ENCODE data around the gene ABCG4.
"Not testable (repeated sequence)": the region's sequence is repeated elsewhere in the genome, so short reads cannot be mapped to it uniquely, and the experiment has no call there.

ABCG4 gene

DNA sequence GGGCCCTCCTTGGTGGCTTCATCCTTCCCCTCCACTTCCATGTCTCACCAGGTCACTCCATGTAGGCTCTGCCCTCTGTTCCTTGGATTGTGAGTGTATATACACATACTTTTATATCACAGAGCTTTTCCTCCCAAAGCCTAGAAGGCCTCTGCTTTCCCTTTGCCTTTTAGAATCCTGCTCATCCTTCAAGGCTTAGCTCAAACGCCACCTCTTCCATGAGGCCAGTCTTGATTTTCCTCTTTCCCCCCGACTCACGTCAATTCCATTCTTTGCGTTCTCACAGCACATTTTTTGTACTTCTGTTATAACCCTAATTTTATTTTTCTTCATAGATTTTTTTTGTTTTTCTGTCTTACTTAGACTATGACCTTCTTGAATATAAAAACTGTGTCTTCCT lies 3.8 kb downstream of the ABCG4 start:
- DNase-seq (ENCODE audit: low read depth in 2 of 3, low spot score in 1 of 3), result no peak

DNA sequence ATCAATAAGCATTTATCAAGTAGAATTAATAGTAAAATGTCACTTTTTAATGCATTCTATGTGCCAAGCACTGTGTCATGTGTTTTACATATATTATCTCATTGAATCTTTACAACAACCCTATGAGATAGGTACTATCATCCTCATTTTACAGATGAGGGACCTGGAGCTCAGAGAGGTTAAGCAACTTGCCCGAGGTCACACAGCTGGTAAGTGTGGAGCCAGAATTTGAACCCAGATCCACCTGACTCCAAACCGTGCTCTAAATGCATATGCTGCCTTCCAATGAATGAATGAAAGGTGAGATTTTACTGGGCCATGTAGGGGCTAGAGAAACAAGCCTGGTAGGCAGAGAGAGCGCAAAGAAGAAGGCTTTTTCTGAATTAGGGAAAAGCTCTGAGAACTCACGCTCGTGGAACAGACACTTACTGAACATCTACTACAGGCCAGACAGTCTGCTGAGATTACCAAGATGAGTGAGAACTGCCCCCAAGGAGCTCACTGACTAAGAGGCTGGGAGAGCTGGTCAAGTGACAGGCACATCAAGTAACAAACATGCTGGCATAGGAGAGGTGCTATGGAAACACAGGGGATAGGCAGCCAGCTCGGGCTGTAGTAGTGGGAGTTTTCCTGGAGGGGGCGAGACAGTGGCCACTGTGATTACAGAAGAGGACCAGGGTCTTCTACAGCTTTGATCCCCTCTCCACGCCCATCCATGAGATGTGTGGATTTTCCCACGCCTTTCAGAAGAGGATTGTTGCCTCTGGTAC lies 4.4 kb downstream of the ABCG4 start:
- no peak for DNase-seq (ENCODE audit: low read depth in 2 of 3, low spot score in 1 of 3)

DNA sequence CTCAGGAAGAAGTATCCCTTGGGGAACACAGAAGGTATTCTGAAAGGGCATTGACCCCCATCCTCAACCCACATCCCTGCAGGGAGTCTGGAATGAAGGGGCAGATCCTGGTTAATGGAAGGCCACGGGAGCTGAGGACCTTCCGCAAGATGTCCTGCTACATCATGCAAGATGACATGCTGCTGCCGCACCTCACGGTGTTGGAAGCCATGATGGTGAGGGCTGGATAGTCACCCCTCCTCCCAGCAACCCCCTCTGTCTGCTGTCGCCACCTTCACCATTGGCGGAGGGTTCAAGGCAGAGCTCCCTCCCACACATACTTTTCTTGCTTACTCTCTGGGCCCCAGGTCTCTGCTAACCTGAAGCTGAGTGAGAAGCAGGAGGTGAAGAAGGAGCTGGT lies 5.3 kb downstream of the ABCG4 start:
- no peak for DNase-seq (ENCODE audit: low read depth in 2 of 3, low spot score in 1 of 3)

DNA sequence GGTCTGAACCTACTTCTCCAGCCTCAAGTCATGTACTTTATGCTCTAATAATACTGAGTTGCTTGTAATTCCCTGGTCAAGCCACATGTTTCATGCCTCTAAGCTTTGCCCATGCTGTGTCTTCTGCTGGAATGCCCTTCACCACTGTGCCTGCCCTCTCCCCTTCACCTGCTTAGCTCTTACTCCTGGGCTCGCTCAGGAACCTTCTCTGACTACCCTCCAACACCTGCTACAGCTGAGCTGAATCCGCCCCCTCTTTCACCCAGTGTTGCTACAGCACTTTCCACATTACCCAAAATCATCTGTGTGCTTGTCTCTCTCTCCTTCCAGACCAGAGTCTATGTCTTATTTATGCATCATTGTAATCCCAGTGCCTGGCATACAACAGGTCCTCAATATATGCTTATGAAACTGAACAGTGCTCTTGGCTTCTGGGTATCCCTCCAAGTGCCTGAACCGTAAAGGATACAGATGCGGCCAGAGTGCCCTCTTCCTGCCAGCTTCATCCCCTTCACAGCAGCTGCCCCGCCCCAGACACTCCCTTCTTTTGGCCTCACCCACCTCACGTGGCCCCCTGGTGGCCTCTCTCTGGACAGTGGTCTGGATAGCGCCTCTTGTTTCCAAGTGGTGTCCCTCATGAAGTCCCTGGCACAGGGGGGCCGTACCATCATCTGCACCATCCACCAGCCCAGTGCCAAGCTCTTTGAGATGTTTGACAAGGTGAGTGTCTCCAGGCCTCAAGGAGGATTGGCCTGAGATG lies 7.1 kb downstream of the ABCG4 start:
- DNase-seq (ENCODE audit: low read depth in 2 of 3, low spot score in 1 of 3), result no peak

DNA sequence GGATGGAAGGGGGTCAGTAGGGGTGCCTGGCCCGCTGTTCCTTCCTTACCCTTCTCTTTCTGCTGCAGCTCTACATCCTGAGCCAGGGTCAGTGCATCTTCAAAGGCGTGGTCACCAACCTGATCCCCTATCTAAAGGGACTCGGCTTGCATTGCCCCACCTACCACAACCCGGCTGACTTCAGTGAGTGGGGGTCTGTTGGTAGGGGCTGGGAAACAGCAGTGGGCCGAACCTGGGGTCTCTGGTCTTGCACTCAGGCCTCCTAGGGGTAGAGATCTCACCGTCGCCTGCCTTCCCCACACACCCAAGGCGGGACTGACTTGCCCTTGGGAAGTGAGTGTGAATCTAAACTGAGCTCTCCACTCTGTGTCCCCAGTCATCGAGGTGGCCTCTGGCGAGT lies 7.6 kb downstream of the ABCG4 start:
- no peak for DNase-seq (ENCODE audit: low read depth in 2 of 3, low spot score in 1 of 3)

DNA sequence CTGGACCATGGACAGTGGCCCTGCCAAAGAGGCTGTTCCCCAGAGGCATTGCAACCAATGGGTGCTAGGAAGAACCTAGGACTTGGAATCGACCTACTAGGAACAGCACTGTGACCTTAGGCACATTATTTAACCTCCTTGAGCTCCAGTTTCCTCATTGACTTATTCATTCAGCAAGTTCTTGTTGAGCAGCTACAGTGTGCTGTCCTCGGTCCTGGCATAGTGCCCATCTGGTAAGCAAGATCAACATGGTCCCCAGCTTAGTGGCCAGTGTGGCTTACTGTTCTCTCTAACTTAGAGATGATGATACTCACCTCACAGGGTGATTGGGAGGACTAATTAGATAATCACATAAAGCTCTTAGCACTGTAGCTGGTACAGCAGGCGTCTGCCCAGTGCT lies 8.2 kb downstream of the ABCG4 start:
- no peak for DNase-seq (ENCODE audit: low read depth in 2 of 3, low spot score in 1 of 3)

DNA sequence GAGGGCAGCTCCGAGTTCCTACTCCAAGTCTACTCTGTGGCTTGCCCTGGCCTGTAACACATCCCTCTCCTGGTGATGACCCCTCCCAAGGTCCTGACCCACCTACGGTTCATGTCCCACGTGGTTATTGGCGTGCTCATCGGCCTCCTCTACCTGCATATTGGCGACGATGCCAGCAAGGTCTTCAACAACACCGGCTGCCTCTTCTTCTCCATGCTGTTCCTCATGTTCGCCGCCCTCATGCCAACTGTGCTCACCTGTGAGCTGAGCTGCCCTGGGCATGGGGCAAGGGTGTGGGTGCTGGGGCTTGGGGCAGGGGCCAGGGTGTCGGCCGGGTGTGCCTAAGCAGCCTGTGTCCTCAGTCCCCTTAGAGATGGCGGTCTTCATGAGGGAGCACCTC lies 9.6 kb downstream of the ABCG4 start:
- no peak for DNase-seq (ENCODE audit: low read depth in 2 of 3, low spot score in 1 of 3)

DNA sequence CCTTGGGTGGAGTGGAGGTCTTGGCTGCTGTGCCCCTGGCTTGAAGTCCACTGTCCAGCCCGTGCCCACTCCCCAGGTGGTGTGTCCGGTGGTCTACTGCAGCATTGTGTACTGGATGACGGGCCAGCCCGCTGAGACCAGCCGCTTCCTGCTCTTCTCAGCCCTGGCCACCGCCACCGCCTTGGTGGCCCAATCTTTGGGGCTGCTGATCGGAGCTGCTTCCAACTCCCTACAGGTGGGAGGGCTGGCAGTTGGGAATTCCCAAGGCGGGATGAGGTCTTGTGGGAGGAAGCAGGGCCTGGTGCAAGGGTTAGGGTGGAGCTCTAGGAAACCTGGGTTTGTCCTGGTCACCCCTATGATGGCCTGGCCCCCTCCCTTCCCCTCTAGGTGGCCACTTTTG lies 11.3 kb downstream of the ABCG4 start:
- DNase-seq (ENCODE audit: low read depth in 2 of 3, low spot score in 1 of 3), result no peak

DNA sequence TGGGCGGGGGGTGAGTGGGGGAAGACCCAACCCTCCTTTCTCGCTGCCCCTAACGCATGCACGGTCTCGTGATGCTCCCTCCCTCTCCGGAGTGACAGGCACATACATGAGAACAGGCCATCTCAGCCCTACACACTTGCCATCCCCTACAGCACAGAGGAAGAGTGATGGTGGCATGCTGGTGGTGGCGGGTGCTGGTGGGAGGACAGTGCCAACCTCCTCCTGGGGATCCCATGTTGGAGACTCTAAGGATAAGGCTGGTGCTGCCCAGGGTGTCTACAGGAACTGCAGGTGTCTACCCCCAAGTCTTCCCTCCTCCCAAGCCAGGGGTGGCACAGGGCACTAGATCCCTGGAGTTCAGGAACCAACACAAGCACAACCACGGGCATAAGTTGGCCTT lies 13.0 kb downstream of the ABCG4 start:
- DNase-seq (ENCODE audit: low read depth in 2 of 3, low spot score in 1 of 3), result no peak

DNA sequence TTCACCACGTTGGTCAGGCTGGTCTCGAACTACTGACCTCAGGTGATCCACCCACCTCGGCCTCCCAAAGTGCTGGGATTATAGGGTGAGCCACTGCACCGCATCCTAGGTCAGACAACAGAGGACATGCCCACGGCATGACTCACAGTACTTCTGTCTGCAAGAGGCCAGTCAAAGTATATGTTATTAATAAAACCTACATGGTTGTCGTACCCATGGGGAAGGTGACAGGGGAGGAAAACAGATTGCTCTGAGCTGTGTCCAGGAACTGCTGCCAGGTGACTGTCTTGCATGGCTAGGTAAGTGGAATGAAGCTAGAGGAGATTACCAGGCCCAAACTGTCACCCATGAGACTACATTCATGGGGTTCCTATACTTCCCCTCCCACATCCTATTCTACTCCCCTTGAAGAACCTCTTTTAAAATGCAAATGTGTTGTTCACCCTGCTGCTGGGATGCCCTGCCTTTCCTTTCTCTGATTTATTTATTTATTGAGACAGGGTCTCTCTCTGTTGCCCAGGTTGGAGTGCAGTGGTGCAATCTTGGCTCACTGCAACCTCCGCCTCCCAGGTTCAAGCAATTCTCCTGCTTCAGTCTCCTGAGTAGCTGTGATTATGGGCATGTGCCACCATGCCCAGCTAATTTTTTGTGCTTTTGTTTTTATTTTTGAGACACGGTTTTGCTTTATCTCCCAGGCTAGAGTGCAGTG lies 17.7 kb downstream of the ABCG4 start:
- DNase-seq (ENCODE audit: low read depth in 2 of 3, low spot score in 1 of 3), result no peak

DNA sequence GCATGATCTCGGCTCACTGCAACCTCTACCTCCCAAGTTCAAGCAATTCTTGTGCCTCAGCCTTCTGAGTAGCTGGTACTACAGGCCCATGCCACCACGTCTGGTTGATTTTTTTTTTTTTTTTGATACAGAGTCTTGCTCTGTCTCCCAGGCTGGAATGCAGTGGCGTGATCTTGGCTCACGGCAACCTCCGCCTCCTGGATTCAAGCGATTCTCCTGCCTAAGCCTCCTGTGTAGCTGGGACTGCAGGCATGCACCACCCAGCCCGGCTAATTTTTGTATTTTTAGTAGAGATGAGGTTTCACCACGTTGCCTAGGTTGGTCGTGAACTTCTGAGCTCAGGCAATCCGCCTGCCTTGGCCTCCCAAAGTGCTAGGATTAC lies 18.2 kb downstream of the ABCG4 start:
- not testable (repeated sequence) for DNase-seq (ENCODE audit: low read depth in 2 of 3, low spot score in 1 of 3)

DNA sequence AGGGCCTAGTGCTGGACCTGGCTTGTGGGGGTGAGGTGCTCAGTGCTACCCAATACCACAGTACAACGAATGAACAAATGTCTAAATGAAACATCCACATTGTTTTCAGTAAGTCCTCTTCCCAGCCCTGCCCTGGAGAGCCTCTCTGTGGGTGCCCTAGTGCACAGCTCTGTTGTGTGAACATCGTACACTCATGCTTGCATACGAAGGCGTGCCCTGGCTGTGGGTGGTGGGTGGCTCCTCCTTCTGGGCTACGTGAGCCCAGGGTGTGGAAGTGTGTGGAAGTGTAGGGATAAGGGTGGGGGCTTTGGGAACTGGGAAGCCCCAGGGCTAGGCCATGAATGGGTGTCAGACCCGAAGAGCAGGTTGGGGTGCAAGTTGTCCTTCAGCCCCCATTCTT lies 19.1 kb downstream of the ABCG4 start:
- no peak for DNase-seq (ENCODE audit: low read depth in 2 of 3, low spot score in 1 of 3)

DNA sequence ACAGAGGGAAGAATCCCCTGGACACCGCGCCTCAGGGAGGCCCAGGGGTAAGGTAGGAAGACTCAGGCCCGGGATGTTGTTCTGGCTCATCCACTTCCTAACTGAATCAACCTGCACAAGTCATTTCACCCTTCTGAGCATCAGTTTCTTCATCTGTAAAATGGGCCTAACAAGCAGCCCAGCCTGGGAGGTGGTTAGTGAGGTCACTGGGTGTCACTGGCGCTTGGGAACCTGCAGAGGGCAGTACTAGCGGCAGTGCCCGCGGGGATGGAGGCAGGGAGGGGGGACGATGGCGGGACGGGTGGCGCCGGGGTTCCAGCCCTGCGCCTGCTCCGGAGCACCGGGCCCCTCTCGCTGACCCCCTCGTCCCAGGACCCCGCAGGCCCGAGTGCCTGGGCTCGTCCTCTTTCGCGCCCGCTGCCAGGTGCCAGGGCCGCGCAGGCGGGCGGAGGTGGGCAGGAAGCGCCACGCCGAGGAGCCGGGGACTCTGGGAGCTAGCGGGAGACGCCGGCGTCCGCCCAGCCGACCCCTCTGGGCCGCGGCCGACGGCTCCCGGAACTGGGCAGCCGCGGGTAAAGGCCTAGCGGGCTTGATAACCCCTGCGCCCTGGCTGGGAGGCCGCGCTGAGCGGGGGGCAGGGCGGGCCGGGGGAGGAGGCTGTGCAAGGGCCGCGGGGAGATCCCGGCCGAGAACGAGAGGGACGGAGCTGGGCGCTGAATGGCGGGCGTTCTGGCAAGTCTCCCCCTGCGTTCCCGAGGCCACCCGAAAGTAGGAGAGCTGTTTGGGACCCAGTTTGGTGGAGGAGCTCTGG lies 19.8 kb downstream of the ABCG4 start, which contains the start of gene NLRX1:
Gene NLRX1 (plus strand): TSS at position 255 of the 811 bp plus-strand sequence. CDS start 2,679 bp downstream, outside the sequence.
- DNase-seq (ENCODE audit: low read depth in 2 of 3, low spot score in 1 of 3), result peak; percentile 76 to 89 (median 79)

DNA sequence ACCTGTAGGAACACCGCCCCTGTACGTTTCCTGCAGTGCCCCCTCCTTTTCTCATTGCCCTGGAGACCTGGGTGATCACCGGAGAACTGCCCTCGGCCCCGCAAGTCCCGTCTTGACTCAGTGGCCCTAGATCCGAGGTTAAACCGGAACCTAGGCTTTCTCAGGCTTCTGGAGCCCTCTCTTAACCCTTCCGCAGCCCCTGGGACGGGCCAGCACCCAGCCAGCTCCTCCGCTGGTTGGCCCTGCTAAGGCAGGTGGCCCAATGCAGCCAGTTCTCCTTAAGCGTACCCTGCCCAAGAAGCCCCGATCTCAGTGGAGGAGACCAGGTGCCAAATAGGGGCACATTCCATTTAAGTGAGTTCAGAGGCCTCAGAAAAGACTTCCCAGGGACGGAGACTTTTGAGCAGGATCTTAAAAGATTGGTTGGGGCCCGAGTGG lies 20.4 kb downstream of the ABCG4 start:
- DNase-seq (ENCODE audit: low read depth in 2 of 3, low spot score in 1 of 3), result peak; percentile 26 to 39 (median 26)

DNA sequence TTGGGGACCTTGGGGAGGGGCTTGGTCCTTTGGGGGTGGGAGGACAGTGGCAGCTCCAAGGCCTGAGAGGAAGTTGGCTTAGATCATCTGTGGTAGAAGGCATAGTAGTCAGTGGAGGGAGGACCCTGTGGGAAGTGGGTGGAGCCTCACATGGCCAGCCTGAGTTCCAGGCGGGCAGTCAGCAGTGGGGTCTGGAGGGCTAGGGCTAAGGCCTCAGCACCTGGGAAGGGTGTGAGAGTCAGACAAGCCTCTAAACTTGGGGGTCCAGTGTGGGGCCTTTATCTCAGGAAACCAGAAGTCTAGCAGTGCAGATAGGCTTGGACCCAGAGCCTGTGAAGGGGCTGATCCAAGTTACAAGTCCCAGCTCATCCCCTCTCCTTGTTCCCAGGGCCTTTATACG lies 23.7 kb downstream of the ABCG4 start:
- no peak for DNase-seq (ENCODE audit: low read depth in 2 of 3, low spot score in 1 of 3)

DNA sequence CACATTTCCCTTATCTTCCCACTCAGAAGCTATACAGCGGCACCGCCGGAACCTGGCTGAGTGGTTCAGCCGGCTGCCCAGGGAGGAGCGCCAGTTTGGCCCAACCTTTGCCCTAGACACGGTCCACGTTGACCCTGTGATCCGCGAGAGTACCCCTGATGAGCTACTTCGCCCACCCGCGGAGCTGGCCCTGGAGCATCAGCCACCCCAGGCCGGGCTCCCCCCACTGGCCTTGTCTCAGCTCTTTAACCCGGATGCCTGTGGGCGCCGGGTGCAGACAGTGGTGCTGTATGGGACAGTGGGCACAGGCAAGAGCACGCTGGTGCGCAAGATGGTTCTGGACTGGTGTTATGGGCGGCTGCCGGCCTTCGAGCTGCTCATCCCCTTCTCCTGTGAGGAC lies 24.6 kb downstream of the ABCG4 start:
- DNase-seq (ENCODE audit: low read depth in 2 of 3, low spot score in 1 of 3), result no peak

DNA sequence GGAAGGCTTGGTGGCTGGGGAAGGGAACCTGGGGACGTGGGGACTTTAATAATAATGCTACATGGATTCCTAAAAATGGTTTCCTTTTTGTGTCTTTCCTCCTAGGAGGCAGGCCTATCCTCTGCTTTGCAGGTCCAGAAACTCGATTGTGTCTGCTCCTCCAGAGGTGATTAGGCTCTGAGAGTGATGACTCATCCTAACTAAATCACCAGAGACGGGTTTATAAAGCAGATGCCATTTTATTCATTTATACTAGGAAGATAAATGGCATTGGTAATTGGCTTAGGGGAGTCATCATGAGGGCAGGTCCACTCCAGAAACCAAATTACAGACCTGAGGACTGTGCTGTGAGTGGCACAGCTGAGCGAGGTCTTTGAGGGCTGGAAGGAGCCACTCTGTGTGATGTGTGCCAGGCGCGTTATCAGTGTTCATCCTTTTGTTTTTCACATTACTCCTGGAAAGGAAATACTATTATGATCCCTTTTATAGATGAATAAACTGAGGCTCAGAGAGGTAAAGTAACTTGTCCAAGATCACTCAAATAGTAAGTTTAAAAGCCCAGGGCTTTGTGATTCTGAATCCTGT lies 26.7 kb downstream of the ABCG4 start:
- DNase-seq (ENCODE audit: low read depth in 2 of 3, low spot score in 1 of 3), result no peak

DNA sequence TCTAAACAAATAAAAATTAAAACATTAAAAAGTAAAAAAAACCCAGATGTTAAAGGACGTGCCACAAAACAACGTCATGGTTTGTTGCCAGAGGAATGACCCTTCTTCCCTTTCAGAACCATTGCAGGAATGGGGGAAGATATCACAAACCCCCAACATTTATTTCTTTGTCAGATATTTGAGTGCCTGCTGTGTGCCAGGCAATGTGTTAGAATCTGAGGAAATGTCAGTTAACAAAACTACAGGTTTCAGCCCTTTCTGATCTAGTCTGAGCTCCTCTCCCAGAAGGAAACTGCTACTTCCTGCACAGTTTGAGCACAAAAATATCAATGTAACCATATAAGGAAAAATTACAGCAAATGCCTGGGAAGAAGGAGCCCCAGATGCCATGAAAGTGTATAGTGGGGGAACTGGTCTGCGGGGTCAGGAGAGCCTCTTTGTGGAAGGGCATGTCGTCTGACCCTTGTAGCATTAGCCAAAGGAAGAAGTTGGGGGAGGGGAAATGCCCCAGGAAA lies 29.4 kb downstream of the ABCG4 start:
- no peak for DNase-seq (ENCODE audit: low read depth in 2 of 3, low spot score in 1 of 3)

DNA sequence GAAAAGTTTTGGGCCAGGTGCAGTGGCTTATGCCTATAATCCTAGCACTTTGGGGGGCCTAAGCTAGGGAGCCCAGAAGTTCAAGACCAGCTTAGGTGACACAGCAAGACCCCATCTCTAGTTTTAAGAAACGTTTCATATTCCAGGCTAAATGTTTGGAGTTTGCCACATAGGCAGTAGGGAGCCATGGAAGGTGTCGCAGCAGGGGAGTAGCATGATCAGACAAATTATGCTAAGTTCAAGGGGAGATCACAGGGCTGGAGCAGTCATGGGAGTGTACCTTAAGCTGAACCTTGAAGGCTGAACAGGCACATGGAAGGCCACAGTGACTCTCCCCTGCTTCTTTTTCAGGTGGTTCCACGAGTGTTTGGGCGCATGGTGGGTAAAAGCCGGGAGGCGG lies 30.5 kb downstream of the ABCG4 start:
- no peak for DNase-seq (ENCODE audit: low read depth in 2 of 3, low spot score in 1 of 3)

DNA sequence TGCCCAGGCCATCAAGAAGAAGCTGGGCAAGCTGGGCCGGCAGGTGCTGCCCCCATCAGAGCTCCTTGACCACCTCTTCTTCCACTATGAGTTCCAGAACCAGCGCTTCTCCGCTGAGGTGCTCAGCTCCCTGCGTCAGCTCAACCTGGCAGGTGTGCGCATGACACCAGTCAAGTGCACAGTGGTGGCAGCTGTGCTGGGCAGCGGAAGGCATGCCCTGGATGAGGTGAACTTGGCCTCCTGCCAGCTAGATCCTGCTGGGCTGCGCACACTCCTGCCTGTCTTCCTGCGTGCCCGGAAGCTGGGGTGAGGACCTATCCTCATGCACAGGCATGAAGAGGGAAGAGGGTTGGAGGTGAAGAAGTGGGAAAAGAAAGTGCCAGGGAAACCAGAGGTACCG lies 31.1 kb downstream of the ABCG4 start:
- no peak for DNase-seq (ENCODE audit: low read depth in 2 of 3, low spot score in 1 of 3)

All from stimulated activated CD4-positive, alpha-beta T cell treated with anti-CD3 and anti-CD28 coated beads, Interleukin-12 subunit alpha, Interleukin-12 subunit beta, amount 100 ng/mL, for 48 hours (primary cell).